Measurements from ENCODE around the gene CAPN12. TPM values are rescaled to one million over a fixed set of nuclear protein-coding genes. Genes with fewer than 3 reads are reported as not detected.

CAPN12 gene
- total and polyA plus RNA-seq, 2 of the 8 experiments (the other 6 are each of a cell fraction or from before 2014, with no cell fraction given), result 8.8 to 20.0 TPM

DNA sequence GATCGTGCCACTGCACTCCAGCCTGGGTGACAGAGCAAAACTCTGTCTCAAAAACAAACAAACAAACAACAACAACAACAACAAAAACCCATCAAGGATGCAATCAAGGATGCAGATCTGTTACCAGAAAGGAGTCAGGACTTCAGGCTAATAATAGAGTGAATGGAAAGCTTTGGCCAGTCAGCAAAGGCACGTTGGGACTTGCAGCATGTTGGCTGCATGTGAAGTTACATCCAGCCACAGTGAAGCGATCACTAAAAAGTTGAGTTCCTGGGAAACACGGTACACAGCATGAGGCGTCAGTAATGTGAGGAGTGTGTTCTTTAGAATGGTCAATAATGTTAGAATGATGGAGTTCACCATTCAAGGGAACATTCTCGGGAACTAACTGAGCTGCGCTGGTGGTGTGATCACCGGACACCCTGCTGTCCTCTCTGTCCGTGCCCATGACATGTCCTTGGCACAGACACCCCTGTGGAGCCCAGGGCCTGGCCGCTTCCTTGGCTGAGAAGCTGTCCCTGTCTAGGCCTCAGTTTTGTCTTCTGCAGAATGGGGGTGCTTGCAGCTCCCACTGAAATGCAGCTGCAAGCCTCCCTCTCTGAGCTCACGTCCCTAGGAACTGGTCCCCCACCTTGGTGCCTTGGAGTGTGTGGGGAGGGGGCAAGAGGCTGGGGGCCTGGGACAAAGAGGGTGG, 42.4 kb upstream of the CAPN12 start:
- Histone ChIP-seq H4K8ac (ENCODE audit: extremely low read depth, insufficient read depth, low read length) (no peak overlapping the region), H3K4ac (replicated peaks; ENCODE audit: insufficient read length, low read depth, low read length) (no peak overlapping the region), H3K56ac (replicated peaks; ENCODE audit: insufficient read length, low read depth, low read length) (no peak overlapping the region), H3K27ac (ENCODE audit: low read depth, low read length) (no peak overlapping the region), H3K4me1 (replicated peaks in 1 of 4; ENCODE audit: control insufficient read depth in 3 of 4, insufficient read depth in 4 of 4, low read length in 3 of 4) (no peaks in the 10 kb centered on the region; a peak in 1 of 7 replicates), H4K20me1 (replicated peaks in 1 of 2; ENCODE audit: control insufficient read depth in 1 of 2, insufficient read depth in 2 of 2, low read length in 2 of 2) (no peaks in the 10 kb centered on the region), H3K27me3 (replicated peaks in 1 of 4; ENCODE audit: control insufficient read depth in 3 of 4, extremely low read depth in 1 of 4, insufficient read depth in 3 of 4, low read length in 3 of 4) (no peaks in the 10 kb centered on the region), H2BK5ac (ENCODE audit: low read depth, low read length) (no peak overlapping the region), H3K79me2 (ENCODE audit: control insufficient read depth in 1 of 2, insufficient read depth in 2 of 2, low read length in 2 of 2) (no peaks in the 10 kb centered on the region), H3K4me2 (ENCODE audit: insufficient read depth in 1 of 2, low read depth in 2 of 2, low read length in 2 of 2) (no peak overlapping the region), H2BK12ac (ENCODE audit: low read depth, low read length) (no peak overlapping the region), H2BK120ac (replicated peaks; ENCODE audit: low read depth, low read length) (no peak overlapping the region), H3K23me2 (ENCODE audit: low read depth, low read length) (no peaks in the 10 kb centered on the region), H3K36me3 (ENCODE audit: control insufficient read depth in 2 of 4, insufficient read depth in 4 of 4, low read length in 3 of 4) (no peaks in the 10 kb centered on the region), H3K9me3 (ENCODE audit: insufficient read depth in 2 of 2, low read depth in 1 of 2, low read length in 1 of 2) (no peaks in the 10 kb centered on the region), H4K5ac (ENCODE audit: insufficient read length, low read depth, low read length) (no peak overlapping the region), H3K4me3 (ENCODE audit: extremely low read depth in 1 of 4, insufficient read depth in 2 of 4, low read depth in 3 of 4, low read length in 4 of 4) (no peak overlapping the region), H2BK15ac (ENCODE audit: low read length) (no peak overlapping the region), H3K9ac (replicated peaks in 1 of 4; ENCODE audit: extremely low read depth in 1 of 4, low read depth in 3 of 4, low read length in 3 of 4) (no peak overlapping the region), H2BK20ac (ENCODE audit: low read length) (no peak overlapping the region), H2AK5ac (ENCODE audit: low read depth, low read length) (no peak overlapping the region), H4K91ac (replicated peaks; ENCODE audit: insufficient read length, low read length) (no peak overlapping the region), H3K79me1 (ENCODE audit: low read depth, low read length) (no peaks in the 10 kb centered on the region), H3K18ac (ENCODE audit: extremely low read depth, low read length) (no peak overlapping the region; the same call in 1 of the 2 replicates), H3K23ac (ENCODE audit: insufficient read length) (no peak overlapping the region), H3K14ac (ENCODE audit: insufficient read length) (no peak overlapping the region), H2AFZ (ENCODE audit: low read length) (peak overlapping the region; percentile 49; the same call in 1 of the 2 replicates)
- CTCF ChIA-PET (ENCODE audit: partially characterized antibody), result interaction anchor here (0.6 to 1.9 kb wide), 3 partner anchors 17 to 101 kb away, joined by 3 to 8 read pairs (median 7); no protein-coding TSS in a partner anchor
- 92% methylated on average over 11 of the region's 11 CpGs; no CpG with 5 or more reads in 1 of the 2 experiments for WGBS, 2 experiments (ENCODE audit: extremely low coverage in 1 of 2, insufficient coverage in 1 of 2, insufficient read length in 1 of 2, insufficient replicate concordance in 2 of 2, low coverage in 1 of 2, low lambda C conversion rate in 2 of 2, missing lambda C conversion rate in 1 of 2)
- no peak for DNase-seq (ENCODE audit: low read depth in 1 of 2, low spot score in 2 of 2)
- FAIRE-seq, result no peak
- POLR2A ChIA-PET (ENCODE audit: partially characterized antibody), result interaction anchor here (0.9 to 1.0 kb wide), 2 partner anchors 53 to 54 kb away, joined by 3 to 4 read pairs; no protein-coding TSS in a partner anchor
- no peak for TF ChIP-seq PHF8 (conservative IDR thresholded peaks at IDR 0.05; ENCODE audit: low read depth, low read length)
- no peak for TF ChIP-seq ASH2L (IDR thresholded peaks at IDR 0.05; ENCODE audit: low read length)
- TF ChIP-seq RBBP5 (IDR thresholded peaks at IDR 0.05; ENCODE audit: borderline replicate concordance, low read depth, low read length), result no peak
- TF ChIP-seq, protein P1, sequence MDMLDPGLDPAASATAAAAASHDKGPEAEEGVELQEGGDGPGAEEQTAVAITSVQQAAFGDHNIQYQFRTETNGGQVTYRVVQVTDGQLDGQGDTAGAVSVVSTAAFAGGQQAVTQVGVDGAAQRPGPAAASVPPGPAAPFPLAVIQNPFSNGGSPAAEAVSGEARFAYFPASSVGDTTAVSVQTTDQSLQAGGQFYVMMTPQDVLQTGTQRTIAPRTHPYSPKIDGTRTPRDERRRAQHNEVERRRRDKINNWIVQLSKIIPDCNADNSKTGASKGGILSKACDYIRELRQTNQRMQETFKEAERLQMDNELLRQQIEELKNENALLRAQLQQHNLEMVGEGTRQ (IDR thresholded peaks at IDR 0.05; ENCODE audit: low read length), result no peak
- no peak for TF ChIP-seq TBP (IDR thresholded peaks at IDR 0.05; ENCODE audit: low read depth, low read length)
- TF ChIP-seq KDM5A (IDR thresholded peaks at IDR 0.05; ENCODE audit: low read length), result no peak
- TF ChIP-seq KDM1A (IDR thresholded peaks at IDR 0.05; ENCODE audit: borderline replicate concordance, low read length), result no peak
- no peak for TF ChIP-seq EP300 (IDR thresholded peaks at IDR 0.05; ENCODE audit: borderline replicate concordance in 1 of 2, low read depth in 2 of 2, low read length in 2 of 2)
- TF ChIP-seq MAFK (IDR thresholded peaks at IDR 0.05; ENCODE audit: low read depth, low read length), result no peak
- no peak for TF ChIP-seq EZH2 (IDR thresholded peaks at IDR 0.05; ENCODE audit: low read depth, low read length, severe bottlenecking)
- TF ChIP-seq YY1 (IDR thresholded peaks at IDR 0.05; ENCODE audit: low read depth, low read length), result no peak
- no peak for TF ChIP-seq SUZ12 (IDR thresholded peaks at IDR 0.05; ENCODE audit: low read length)
